Prostate gland (tissue), 2 donors: ENCODE results near the gene TYW1B. TPM values are rescaled to one million over a fixed set of nuclear protein-coding genes. Genes with fewer than 3 reads are reported as not detected.

Experiments
- microRNA-seq: library from miRNA; unstranded; fragments of <30 nt; microRNA quantifications from one replicate; pipeline ENCODE4, GENCODE V29; 2016
- small RNA-seq, 2 donors: library from RNA; depleted of rRNA; stranded (forward); fragments of <200 nt; gene quantifications; one replicate each; pipeline ENCODE3, GENCODE V24; 2016
- total RNA-seq, 2 donors: library from RNA; depleted of rRNA; stranded (reverse); fragments of >200 nt; gene quantifications; one replicate each; pipeline ENCODE4 v1.1.0, GENCODE V29; 2016

TYW1B gene
- total RNA-seq, 2 donors from 2014 or later, result 4.3 to 8.4 TPM

Small RNA genes within 50 kb of the gene (microRNA-seq; reads per million reads assigned to microRNA genes)
- not detected for gene MIR4650-2

Small RNA genes within 50 kb of the gene (small RNA-seq; reads per million reads assigned to genes)
- gene AC211469.2 (0 reads per million in 2 donors), gene MIR4650-2 (0 reads per million in 2 donors), gene RN7SL377P (0 reads per million in 2 donors), gene RN7SL625P (0 reads per million in 2 donors)

Other genes with a start within 250 kb of the TYW1B start
- 10 to 100 TPM; 19.5 to 41.4 TPM for gene POM121, start 96.9 kb upstream of the TYW1B start, total RNA-seq
- 1 to 10 TPM; 1.7 to 1.9 TPM for gene TRIM74, start 141.3 kb upstream of the TYW1B start, total RNA-seq
- not detected for gene SPDYE8, start 201.6 kb upstream of the TYW1B start, total RNA-seq
- gene SPDYE11, start 229.7 kb upstream of the TYW1B start, total RNA-seq, result not detected